ENCODE data around the gene APOOL.

The APOOL gene

GRCh38 chrX:85084770-85085393 is 81.2 kb downstream of the APOOL start:
- peak; percentile 53 for DNase-seq

- no peak for DNase-seq
Measured at GRCh38 chrX:85089321-85089840, 85.7 kb downstream of the APOOL start.

GRCh38 chrX:85107407-85107806 is 103.7 kb downstream of the APOOL start:
- no peak for DNase-seq

- no peak for DNase-seq
Measured at GRCh38 chrX:85108165-85108564, 104.5 kb downstream of the APOOL start.

GRCh38 chrX:85109235-85109634 is 105.6 kb downstream of the APOOL start:
- DNase-seq = peak; percentile 71

GRCh38 chrX:85111347-85111746 is 107.7 kb downstream of the APOOL start:
- peak; percentile 40 for DNase-seq

GRCh38 chrX:85112293-85112692 is 108.6 kb downstream of the APOOL start:
- peak; percentile 33 for DNase-seq

GRCh38 chrX:85113746-85114145 is 110.1 kb downstream of the APOOL start:
- no peak for DNase-seq

- DNase-seq = no peak
Measured at GRCh38 chrX:85114171-85114570, 110.5 kb downstream of the APOOL start.

GRCh38 chrX:85114776-85115175 is 111.1 kb downstream of the APOOL start:
- DNase-seq = no peak

- DNase-seq = no peak
Measured at GRCh38 chrX:85115252-85115651, 111.6 kb downstream of the APOOL start.

- DNase-seq = no peak
Measured at GRCh38 chrX:85136409-85136808, 132.7 kb downstream of the APOOL start.

GRCh38 chrX:85139422-85139821 is 135.7 kb downstream of the APOOL start:
- no peak for DNase-seq

- peak; percentile 85 for DNase-seq
Measured at GRCh38 chrX:85140964-85141363, 137.3 kb downstream of the APOOL start.

All from OCI-M1 (cell line).